ENCODE measurements around the gene ARL14EPL.

ARL14EPL gene

GRCh38 chr5:116071211-116071610 lies 38.9 kb downstream of the ARL14EPL start:
- TF ChIP-seq ESRRG (CRISPR knock-in tag; IDR thresholded peaks at IDR 0.05) (no peak), CSRNP3 (CRISPR knock-in tag; IDR thresholded peaks at IDR 0.05) (no peak), GLIS3 (CRISPR knock-in tag; IDR thresholded peaks at IDR 0.05) (no peak), ZNF70 (CRISPR knock-in tag; IDR thresholded peaks at IDR 0.05) (no peak), ARNTL (CRISPR knock-in tag; IDR thresholded peaks at IDR 0.05; ENCODE audit: borderline replicate concordance, low read depth) (no peak), CSDC2 (CRISPR knock-in tag; IDR thresholded peaks at IDR 0.05) (no peak), ZNF8 (CRISPR knock-in tag; IDR thresholded peaks at IDR 0.05) (no peak), PPARA (CRISPR knock-in tag; IDR thresholded peaks at IDR 0.05; ENCODE audit: borderline replicate concordance) (no peak), ZFP3 (CRISPR knock-in tag; IDR thresholded peaks at IDR 0.05) (no peak), SNAI2 (CRISPR knock-in tag; IDR thresholded peaks at IDR 0.05) (no peak)
- TF ChIP-seq, protein P1, sequence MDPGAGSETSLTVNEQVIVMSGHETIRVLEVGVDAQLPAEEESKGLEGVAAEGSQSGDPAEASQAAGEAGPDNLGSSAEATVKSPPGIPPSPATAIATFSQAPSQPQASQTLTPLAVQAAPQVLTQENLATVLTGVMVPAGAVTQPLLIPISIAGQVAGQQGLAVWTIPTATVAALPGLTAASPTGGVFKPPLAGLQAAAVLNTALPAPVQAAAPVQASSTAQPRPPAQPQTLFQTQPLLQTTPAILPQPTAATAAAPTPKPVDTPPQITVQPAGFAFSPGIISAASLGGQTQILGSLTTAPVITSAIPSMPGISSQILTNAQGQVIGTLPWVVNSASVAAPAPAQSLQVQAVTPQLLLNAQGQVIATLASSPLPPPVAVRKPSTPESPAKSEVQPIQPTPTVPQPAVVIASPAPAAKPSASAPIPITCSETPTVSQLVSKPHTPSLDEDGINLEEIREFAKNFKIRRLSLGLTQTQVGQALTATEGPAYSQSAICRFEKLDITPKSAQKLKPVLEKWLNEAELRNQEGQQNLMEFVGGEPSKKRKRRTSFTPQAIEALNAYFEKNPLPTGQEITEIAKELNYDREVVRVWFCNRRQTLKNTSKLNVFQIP (CRISPR knock-in tag; IDR thresholded peaks at IDR 0.05; ENCODE audit: borderline replicate concordance, low read depth), result no peak
- TF ChIP-seq, protein P2, sequence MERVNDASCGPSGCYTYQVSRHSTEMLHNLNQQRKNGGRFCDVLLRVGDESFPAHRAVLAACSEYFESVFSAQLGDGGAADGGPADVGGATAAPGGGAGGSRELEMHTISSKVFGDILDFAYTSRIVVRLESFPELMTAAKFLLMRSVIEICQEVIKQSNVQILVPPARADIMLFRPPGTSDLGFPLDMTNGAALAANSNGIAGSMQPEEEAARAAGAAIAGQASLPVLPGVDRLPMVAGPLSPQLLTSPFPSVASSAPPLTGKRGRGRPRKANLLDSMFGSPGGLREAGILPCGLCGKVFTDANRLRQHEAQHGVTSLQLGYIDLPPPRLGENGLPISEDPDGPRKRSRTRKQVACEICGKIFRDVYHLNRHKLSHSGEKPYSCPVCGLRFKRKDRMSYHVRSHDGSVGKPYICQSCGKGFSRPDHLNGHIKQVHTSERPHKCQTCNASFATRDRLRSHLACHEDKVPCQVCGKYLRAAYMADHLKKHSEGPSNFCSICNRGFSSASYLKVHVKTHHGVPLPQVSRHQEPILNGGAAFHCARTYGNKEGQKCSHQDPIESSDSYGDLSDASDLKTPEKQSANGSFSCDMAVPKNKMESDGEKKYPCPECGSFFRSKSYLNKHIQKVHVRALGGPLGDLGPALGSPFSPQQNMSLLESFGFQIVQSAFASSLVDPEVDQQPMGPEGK (CRISPR knock-in tag; IDR thresholded peaks at IDR 0.05; ENCODE audit: borderline replicate concordance), result no peak
- TF ChIP-seq, protein P3, sequence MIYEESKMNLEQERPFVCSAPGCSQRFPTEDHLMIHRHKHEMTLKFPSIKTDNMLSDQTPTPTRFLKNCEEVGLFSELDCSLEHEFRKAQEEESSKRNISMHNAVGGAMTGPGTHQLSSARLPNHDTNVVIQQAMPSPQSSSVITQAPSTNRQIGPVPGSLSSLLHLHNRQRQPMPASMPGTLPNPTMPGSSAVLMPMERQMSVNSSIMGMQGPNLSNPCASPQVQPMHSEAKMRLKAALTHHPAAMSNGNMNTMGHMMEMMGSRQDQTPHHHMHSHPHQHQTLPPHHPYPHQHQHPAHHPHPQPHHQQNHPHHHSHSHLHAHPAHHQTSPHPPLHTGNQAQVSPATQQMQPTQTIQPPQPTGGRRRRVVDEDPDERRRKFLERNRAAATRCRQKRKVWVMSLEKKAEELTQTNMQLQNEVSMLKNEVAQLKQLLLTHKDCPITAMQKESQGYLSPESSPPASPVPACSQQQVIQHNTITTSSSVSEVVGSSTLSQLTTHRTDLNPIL (CRISPR knock-in tag; IDR thresholded peaks at IDR 0.05; ENCODE audit: low read depth), result no peak
- ATAC-seq, result no peak

GRCh38 chr5:116075191-116075831 lies 43.0 kb downstream of the ARL14EPL start:
- TF ChIP-seq, protein P1 (CRISPR knock-in tag; IDR thresholded peaks at IDR 0.05; ENCODE audit: borderline replicate concordance, low read depth), result no peak
- TF ChIP-seq CSRNP3 (CRISPR knock-in tag; IDR thresholded peaks at IDR 0.05) (no peak), GLIS3 (CRISPR knock-in tag; IDR thresholded peaks at IDR 0.05) (no peak), ISL1 (CRISPR knock-in tag; IDR thresholded peaks at IDR 0.05) (no peak), TOX (CRISPR knock-in tag; IDR thresholded peaks at IDR 0.05; ENCODE audit: borderline replicate concordance) (no peak), OSR1 (CRISPR knock-in tag; IDR thresholded peaks at IDR 0.05) (no peak), ZC3H10 (CRISPR knock-in tag; IDR thresholded peaks at IDR 0.05) (no peak), ZFP30 (CRISPR knock-in tag; IDR thresholded peaks at IDR 0.05) (no peak), ZFP3 (CRISPR knock-in tag; IDR thresholded peaks at IDR 0.05) (no peak), BACH2 (CRISPR knock-in tag; IDR thresholded peaks at IDR 0.05; ENCODE audit: borderline replicate concordance) (no peak), PPARA (CRISPR knock-in tag; IDR thresholded peaks at IDR 0.05; ENCODE audit: borderline replicate concordance) (no peak), TCF4 (CRISPR knock-in tag; IDR thresholded peaks at IDR 0.05; ENCODE audit: borderline replicate concordance) (no peak)
- TF ChIP-seq, protein P3 (CRISPR knock-in tag; IDR thresholded peaks at IDR 0.05; ENCODE audit: low read depth), result no peak
- ATAC-seq, result no peak
